Ectodermal cell (in vitro differentiated cells): ENCODE results near the gene TWNK.

Source experiments
- H3K27ac ChIP-seq: 2 replicates; pipeline ENCODE4 v1.7.0; 2013; ENCODE audit warnings: mild to moderate bottlenecking, low read depth, low read length; ENCODE audit not compliant: insufficient read depth, poor library complexity, severe bottlenecking
- H3K27me3 ChIP-seq: 2 replicates; pipeline ENCODE4 v1.7.0; 2013; ENCODE audit warnings: mild to moderate bottlenecking, low read length; ENCODE audit not compliant: insufficient read depth, control insufficient read depth, poor library complexity, severe bottlenecking
- H3K36me3 ChIP-seq: one replicate; pipeline ENCODE4 v1.7.0; 2013; ENCODE audit warnings: low read length; ENCODE audit not compliant: control insufficient read depth, insufficient read depth
- H3K4me1 ChIP-seq: one replicate; pipeline ENCODE4 v1.7.0; 2013; ENCODE audit warnings: low read length; ENCODE audit not compliant: control insufficient read depth, insufficient read depth
- H3K4me3 ChIP-seq: 2 replicates; pipeline ENCODE4 v1.7.0; 2013; ENCODE audit warnings: low read depth, low read length, control low read depth; ENCODE audit not compliant: insufficient read depth
- H3K9me3 ChIP-seq: 2 replicates; pipeline ENCODE4 v1.7.0; 2013; ENCODE audit warnings: mild to moderate bottlenecking, low read length, moderate library complexity; ENCODE audit not compliant: control insufficient read depth
- WGBS, 2 experiments: methylation state at CpG; one replicate each; pipeline ENCODE4 v1.1.7; 2013; ENCODE audit warnings: missing lambda C conversion rate in 2 of 2; 5-methylcytosine and 5-hydroxymethylcytosine counted together

TWNK gene

DNA sequence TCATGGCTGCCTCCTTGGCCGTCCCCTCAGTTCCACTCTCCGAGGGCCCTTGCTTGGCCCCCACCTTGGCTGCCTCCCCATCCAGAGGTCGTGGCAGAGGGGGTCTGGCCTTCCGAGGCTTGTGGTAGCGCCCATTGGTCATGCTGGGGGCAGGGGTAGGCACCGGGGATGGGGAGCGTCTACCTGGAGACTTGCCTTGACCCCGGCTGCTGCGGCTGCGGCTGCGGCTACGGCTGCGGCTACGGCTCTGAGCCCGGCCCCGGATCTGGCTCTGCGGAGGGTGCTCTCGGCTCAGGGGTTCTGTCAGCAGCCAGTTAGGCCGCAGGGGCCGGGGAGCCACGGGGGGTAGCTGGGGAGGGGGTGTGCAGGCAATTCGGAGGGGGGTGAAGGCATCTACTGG lies 23.0 kb downstream of the TWNK start:
- Histone ChIP-seq H3K9me3 (no peaks in the 10 kb centered on the region), H3K27me3 (peaks cover 9% of the 10 kb centered on the region), H3K4me3 (no peak overlapping the region), H3K36me3 (peaks cover 15% of the 10 kb centered on the region), H3K27ac (no peak overlapping the region), H3K4me1 (peaks cover 14% of the 10 kb centered on the region)
- WGBS, 2 experiments = 94 to 96% methylated on average over 22 of the region's 22 CpGs

DNA sequence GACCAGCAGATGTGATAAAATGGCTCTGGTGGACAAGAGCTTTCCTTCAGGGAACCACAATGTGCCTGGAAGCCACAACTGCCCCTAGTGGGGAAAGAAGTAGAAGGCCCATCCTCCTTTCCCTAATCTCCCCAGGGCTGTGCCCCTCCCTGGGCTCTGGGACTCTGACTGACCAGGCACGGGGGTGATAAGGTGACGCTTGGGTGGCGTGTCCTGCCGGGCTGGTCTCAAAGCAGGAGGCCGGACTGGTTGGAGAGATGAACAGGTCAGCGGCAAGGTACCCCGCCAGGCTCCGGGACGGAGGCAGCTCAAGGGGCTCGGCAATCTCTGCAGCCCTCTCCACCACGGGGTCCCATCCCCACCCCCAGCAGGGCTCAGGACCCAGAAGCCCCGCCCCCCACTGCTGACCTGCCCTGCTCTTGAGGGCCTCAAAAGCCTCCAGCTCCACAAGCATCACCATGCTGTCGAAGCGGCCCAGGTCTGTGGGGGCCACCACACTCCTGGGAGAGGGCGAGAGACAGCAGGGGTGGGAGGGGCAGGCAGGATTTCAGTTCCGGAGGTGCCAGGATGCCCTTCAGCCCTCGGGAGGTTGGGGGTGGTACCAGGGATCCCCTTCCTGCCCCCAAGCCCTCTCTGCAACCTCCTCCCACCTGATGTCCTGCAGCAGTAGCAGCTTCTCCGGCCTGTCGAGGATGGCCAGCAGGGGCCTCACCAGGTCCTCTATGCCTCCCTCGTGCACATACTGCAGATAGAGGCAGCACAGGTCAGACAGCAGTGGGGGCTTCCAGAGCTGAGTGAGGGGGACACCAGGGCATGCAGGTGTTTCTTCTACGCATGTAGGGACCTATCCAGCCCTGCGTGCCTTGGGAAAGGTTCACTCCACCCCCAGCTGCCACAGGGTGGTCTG lies 24.4 kb downstream of the TWNK start:
- WGBS, 2 experiments = 66 to 68% methylated on average over 22 of the region's 22 CpGs
- no peaks in the 10 kb centered on the region for H3K9me3 ChIP-seq
- peaks cover 20% of the 10 kb centered on the region for H3K27me3 ChIP-seq
- H3K4me3 ChIP-seq = no peak overlapping the region
- peaks cover under 1% of the 10 kb centered on the region for H3K36me3 ChIP-seq
- peaks cover 19% of the 10 kb centered on the region for H3K4me1 ChIP-seq
- no peak overlapping the region for H3K27ac ChIP-seq

DNA sequence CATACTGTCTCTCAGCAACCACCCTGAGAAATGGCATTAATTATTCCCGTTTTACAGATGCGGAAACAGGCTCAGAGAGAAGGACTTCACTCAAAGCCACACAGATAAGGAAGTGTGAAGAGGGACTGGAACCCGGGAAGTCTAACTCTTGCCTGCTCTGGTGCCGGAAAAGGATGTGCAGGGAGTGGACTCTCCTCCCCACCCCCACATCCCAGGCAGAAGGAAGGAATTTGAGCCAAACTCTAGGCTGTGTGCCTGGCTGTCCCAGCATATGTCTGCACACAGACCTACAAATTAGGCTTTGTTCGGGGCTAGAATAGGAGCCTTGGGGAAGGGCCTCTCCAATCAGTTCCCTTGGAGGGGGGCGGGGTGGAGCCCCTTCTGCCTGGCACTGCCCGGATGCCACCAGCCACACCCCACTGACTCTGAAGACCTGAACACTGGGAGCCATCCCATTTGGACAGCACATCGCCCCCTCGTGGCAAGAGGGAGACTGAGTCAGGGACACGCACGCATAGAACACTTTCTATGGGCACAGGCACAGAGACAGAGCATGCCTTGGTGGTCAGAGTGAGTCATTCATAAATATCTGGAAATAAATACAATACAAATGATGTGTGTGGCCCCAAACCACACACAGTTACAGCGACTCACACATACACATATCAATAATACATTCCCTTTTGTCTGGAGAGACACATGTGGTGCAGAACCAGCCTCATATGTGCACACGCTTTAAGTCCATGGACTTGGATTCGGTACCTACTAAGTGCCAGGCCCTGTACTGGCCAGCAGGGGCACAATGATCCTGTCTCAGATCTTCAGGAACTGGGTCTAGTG lies 25.4 kb downstream of the TWNK start:
- 44 to 48% methylated on average over 14 of the region's 14 CpGs for WGBS, 2 experiments
- peaks cover 30% of the 10 kb centered on the region for H3K27me3 ChIP-seq
- H3K36me3 ChIP-seq = no peaks in the 10 kb centered on the region
- no peaks in the 10 kb centered on the region for H3K9me3 ChIP-seq
- no peak overlapping the region for H3K27ac ChIP-seq
- peaks cover 19% of the 10 kb centered on the region for H3K4me1 ChIP-seq
- H3K4me3 ChIP-seq = no peak overlapping the region

DNA sequence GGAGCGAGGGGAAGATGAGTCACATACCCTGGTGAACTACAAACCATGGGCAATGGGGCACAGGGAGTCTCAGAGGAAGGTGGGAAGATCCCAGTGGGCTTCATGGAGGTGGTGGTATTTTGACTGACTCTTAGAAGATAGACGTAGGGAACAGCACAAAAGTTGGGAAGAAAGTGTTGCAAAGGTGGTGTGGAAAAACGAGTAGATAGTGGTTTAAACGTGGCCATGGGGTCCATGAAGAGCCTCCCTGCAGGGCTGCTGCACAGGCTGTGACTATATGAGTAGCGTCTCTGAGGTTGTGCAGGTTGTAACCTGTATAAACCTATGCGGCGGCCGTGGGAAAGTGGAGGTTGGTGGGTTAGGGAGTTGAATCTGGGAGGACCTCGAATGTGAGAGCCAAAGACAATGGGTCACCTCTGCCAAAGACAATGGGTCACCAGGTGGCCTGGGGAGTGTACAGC lies 26.1 kb downstream of the TWNK start:
- Histone ChIP-seq H3K27me3 (peaks cover 36% of the 10 kb centered on the region), H3K27ac (no peak overlapping the region), H3K4me3 (no peak overlapping the region), H3K36me3 (no peaks in the 10 kb centered on the region), H3K4me1 (peaks cover 20% of the 10 kb centered on the region), H3K9me3 (no peaks in the 10 kb centered on the region)
- WGBS, 2 experiments = 67 to 68% methylated on average over 9 of the region's 9 CpGs

DNA sequence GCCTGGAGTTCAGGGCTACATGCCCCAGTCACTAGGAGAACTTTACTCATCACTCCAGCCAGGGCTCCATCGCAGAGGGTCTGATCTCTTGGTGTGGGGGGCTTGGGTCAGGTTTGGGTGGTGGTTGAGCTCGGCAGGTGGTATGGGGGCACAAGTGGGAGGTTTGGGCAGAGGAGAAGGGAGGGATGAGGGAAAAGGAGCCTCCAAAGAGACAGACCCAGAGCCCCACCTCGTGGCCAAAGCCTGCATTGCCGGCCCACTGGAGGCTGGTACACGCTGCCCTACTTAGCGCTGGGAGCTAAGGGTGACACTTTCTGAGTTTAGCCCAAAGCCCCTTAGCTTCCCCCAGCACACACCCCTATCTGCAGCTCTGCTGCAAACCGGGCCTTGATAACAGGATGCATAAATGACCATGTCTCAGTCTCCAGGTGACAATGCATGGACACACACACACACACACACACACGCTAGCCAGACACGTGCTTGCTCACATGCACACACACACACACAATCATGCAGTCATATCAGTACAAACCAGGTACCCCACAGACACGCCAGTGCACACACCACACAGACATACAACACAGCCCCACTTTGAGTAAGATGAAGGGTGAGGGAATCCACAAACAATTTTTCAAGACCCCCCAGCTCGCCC lies 27.0 kb downstream of the TWNK start:
- Histone ChIP-seq H3K36me3 (no peaks in the 10 kb centered on the region), H3K4me3 (no peak overlapping the region), H3K4me1 (peaks cover 14% of the 10 kb centered on the region), H3K27ac (no peak overlapping the region), H3K27me3 (peaks cover 46% of the 10 kb centered on the region), H3K9me3 (no peaks in the 10 kb centered on the region)
- WGBS, 2 experiments = 22 to 24% methylated on average over 11 of the region's 11 CpGs

GRCh38 chr10:101014966-101015581 lies 27.7 kb downstream of the TWNK start:
- Histone ChIP-seq H3K36me3 (no peaks in the 10 kb centered on the region), H3K4me1 (peaks cover 14% of the 10 kb centered on the region), H3K9me3 (no peaks in the 10 kb centered on the region), H3K27me3 (peaks cover 53% of the 10 kb centered on the region), H3K4me3 (no peak overlapping the region), H3K27ac (no peak overlapping the region)
- 52 to 60% methylated on average over 6 to 7 of the region's 7 CpGs for WGBS, 2 experiments

GRCh38 chr10:101015582-101015973 lies 28.2 kb downstream of the TWNK start:
- no peaks in the 10 kb centered on the region for H3K9me3 ChIP-seq
- peaks cover 14% of the 10 kb centered on the region for H3K4me1 ChIP-seq
- H3K36me3 ChIP-seq = no peaks in the 10 kb centered on the region
- no peak overlapping the region for H3K27ac ChIP-seq
- 87 to 88% methylated on average over 8 of the region's 8 CpGs for WGBS, 2 experiments
- no peak overlapping the region for H3K4me3 ChIP-seq
- H3K27me3 ChIP-seq = peaks cover 58% of the 10 kb centered on the region

DNA sequence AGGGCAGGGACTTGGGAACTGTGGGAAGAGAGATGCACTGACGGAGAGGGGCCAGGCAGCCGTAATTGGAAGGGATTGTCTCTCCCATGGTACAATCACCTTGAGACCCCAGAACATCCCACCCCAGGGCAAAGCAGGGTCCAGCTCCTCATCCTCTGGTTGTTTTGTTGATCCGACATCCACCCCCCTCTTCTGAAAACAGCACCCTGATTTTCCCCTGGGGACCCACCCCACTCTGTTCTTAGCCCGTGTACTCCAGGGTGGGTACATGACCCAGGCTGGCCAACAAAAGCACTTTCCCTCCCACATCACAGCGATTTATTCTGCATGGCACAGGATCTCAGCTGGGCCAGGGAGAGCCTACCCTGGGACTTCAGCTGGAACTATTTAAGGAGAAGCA lies 29.5 kb downstream of the TWNK start:
- H3K27ac ChIP-seq = no peak overlapping the region
- H3K4me3 ChIP-seq = no peak overlapping the region
- H3K9me3 ChIP-seq = no peaks in the 10 kb centered on the region
- WGBS, 2 experiments = 56 to 65% methylated on average over 5 of the region's 5 CpGs
- no peaks in the 10 kb centered on the region for H3K36me3 ChIP-seq
- H3K4me1 ChIP-seq = peaks cover 14% of the 10 kb centered on the region
- H3K27me3 ChIP-seq = peaks cover 59% of the 10 kb centered on the region

DNA sequence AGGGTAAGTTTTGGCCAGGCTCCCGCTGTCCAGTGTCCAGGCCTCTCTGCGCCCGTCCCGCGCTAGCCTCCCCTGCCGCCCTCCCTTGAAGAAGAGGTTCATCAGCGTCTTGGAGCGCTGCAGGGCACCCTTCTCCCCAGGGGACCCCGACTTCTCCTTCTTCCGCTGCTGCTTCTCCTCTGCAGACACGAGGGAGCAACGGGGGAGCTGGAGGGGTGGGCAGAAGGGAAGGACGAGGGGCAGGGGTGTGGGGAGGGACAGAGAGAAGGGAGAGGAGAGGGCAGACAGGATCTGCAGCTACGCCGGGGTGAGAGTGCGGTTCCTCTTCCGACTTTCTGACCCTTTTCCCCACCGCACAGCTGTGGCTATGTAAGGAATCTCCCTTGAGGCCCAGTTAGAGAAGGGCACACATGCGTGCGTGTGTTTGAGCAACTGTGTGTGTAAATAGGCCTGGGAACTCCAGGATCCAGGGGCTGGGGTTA lies 30.8 kb downstream of the TWNK start:
- H3K4me3 ChIP-seq = no peak overlapping the region
- peaks cover 59% of the 10 kb centered on the region for H3K27me3 ChIP-seq

More for the DNA sequence above, 30.8 kb downstream of the TWNK start:
- WGBS, 2 experiments = 12 to 14% methylated on average over 20 of the region's 20 CpGs
- Histone ChIP-seq H3K36me3 (no peaks in the 10 kb centered on the region), H3K9me3 (no peaks in the 10 kb centered on the region), H3K4me1 (peaks cover 14% of the 10 kb centered on the region), H3K27ac (no peak overlapping the region)
